Left renal cortex interstitium (tissue), 4 donors: ENCODE results near the gene KCP. TPM values are rescaled to one million over a fixed set of nuclear protein-coding genes. Genes with fewer than 3 reads are reported as not detected.

Experiments
- DNase-seq, 4 donors: peaks; one replicate each; pipeline ENCODE4 v3.0.0-alpha.2; 2013; ENCODE audit warnings: low read depth in 4 of 4, low spot score in 2 of 4, missing footprints in 1 of 4
- polyA plus RNA-seq, 4 donors: library from polyadenylated mRNA; unstranded; fragments of 120-200 nt; gene quantifications; one replicate each; pipeline ENCODE4 v1.2.1, GENCODE V29; 2013; ENCODE audit not compliant: insufficient read length in 4 of 4

KCP gene
- polyA plus RNA-seq, 4 donors, result 12.1 to 41.9 (median 23.8) TPM

DNA sequence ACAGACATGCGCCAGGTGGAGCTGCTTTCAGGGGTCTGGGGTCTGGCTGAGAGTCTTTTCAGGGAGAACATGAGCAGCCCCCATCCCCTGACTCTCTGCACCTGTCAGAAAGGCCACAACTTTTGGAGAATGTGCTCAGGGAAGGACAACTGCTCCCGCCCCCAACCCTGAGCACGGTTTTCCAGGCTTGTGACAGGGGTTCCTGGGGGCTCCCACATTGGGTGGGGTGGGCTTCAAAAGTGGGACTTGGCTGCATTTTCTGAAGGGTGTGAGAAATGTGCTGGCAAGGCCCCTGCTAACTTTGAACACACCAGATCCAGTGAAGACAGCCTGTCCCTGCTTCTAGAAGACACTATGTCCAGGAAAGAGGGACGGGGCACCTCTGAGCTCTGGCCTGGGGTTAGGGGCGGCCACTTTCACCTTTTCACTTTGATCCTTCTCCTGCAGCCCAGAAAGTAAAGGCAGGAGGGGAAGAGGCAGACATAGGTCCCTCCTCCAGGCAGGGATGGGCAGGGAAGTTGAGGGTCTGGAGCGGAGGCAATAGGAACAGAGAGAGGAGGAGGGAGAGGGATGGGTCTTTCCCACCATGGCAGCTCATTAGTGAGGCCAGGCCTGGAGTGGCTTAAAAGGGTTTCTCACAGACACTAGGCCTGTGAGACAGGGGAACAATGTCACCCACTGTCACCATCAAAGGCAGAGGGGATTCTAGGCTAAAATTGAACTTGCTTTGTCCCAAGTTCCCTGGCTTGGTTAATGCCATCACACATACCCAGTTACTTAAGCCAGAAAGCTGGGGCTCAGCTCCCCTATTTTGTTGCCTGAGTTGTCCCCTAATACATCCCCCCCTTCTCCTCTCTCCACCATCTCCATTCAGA, 1.5 kb downstream of the KCP start:
- no peak for DNase-seq

DNA sequence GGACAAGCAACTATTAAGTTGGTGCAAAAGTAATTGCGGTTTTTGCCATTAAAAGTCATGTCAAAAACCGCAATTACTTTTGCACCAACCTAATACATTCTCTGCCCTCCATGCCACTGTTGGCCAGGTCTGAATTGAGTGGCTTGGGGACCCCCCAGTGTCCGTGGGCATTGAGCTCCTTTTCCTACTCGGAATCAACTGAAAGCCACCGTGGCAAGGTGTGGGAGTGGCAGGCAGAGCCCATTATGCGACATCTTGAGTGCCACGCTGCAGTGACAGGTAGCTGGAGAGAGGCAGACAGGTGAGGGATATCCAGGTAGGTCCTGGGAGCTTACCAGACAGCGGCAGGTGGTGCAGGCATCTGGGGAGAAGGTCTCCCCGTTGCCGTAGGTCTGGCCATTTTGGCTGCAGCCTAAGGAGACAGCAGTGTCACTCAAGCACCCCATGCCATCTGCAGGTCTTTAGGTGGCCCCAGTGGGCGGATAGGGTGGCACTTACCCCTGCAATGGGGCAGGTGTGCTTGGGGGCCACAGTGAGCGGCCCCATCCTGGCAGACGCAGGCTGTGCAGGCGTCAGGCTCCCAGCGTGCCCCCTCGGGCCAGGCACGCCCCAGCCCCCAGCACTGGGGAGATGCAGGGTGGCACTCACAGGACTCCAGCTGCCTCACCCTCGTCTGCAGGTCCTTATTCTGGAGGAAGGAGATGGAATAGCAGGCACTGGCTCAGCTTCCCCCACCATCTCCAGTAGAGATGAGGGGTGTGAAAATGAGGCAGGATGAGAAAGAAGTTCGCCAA, 3.5 kb downstream of the KCP start:
- no peak for DNase-seq

DNA sequence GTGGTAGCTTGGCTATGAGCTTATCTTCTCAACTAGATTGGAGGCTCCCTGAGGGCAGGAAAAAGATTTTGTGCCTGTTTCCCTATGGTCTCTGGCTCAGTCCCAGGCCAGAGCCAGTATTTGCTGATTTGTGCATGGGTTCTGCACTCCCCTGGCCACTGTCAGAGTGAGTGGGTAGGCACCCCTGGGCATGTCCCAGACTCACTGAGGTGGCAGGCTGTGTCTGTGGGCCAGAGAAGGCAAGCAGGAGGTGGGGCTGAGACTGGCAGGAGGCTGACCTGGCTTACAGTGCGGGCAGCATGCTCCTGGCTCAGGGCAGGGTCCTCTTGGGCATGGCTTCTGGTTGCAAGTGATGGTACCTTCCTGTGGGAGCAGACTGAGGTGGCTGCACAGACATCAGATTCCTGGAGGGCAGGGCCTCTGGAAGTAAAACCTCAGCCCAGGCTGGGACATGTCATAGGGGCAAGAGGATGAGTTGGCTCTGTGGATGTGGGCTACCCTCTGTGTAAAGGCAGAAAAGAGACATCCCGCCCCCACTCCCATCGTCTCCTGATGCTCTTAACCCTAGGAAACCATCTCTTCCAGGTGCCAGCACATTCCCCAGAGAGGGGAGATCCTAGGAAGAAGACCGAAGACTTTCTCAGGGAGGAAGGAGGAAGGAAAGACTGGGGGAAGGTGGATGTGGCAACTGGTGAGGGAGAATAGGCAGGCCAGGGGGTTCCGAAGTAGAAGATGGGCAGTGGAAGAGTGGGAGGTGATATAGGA, 4.3 kb downstream of the KCP start:
- DNase-seq, result no peak

DNA sequence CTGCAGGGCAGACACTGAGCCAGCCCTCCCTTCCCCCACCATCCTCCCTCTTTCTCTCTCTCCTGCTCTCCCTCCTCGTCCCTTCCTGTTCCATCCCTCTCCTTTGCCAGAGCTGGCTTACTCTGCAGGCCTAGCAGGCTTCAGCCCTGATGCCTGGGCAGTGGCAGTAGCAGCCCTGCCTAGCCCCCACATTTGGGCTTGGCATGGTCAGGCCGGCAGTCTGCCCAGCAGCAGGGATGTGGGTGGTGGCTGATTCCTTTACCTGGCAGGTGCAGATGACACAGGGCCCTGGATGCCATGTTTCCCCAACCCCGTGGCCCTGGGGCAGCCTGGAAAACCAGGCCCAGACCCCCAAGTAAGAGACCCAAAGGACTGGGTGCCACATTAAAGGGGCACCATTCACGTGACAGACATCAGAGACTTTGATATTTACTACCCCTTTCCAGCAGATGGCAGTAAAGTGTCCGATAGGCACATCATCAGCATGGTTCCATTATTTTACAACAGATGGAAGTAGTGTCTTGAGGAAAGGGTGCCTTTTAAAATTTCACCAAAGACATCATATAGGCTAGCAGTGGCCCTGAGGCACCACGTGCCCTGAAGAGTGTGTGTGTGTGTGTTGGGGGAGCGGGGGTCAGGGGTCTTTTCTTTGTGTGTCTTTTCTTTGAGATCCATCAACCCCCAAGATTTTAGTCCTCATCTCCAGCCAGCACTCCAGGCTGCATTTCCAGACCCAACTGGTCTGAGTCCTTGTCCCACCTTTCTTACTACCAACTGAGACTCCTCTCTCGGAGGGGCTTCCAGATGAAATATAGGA, 5.9 kb downstream of the KCP start:
- no peak for DNase-seq

DNA sequence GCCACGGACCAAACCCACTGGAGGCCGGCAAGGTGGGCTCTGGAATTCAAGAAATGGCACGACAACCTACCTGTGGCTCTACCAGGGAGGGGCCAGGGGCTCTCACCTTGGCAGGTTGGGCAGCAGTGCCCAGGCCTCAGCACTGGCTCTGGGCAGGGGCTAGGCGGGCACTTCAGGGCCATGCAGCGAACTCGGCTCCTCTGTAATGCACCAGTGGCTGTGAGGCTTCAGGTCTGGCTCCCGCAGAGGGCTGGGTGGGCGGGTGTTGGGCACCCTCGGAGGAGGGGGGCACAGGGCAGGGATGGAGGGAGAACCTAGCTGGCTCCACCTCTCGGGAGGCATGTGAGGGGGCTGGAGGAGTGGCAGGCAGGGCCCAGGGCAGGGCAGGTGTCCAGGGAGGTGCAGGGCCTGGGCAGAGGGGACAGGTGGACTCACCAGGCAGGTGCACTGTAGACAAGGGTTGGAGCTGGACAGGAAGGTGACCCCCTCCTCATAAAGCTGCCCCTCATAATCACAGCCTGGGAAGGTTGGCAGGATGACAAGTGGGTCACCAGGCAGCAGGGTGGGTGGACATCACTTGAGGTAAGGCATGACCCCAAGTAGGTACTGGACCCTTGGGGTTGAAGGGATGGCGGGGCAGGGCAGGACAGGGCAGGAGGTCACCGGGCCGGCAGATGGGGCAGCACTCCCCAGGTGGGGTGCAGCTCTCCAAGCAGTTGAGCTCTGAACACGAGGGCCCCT, 6.7 kb downstream of the KCP start:
- no peak for DNase-seq

DNA sequence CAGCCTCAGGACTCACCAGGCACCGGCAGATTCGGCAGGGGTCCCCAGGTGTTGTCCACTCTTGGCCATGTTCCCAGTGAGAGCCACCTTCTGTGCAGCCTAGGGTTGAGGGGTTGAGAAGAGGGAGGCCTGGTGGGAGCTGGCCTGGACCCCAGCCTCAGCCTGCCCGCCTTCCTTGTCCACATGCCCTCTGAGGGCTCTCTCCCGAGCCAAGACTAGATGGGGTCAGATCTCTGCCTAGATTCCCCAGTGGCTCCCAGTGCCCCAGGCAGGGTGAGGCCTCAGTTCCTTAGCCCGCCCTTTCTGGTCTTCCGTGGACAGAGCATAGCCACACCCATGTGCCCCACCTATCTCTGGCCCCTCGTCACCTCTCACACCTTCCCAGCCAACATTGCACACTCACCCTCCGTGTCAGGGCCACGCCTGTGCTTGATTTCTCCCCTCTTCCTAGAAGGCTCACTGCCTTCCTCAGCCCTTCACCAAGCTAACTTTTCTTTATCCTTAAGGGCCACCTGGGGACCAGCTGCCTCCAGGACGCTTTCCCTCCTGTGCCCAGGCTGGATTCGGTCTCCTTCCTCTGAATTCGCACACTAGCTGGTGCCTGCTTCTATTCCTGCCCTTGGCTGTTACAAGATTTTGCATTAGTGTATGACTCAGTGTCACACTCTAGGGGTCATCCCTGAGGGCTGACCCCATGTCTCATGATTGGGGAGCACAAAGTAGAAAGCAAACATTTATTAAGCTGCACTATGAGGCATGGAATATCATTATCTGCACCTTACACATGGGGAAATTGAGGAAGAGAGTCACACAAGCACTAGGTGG, 7.5 kb downstream of the KCP start:
- no peak for DNase-seq

DNA sequence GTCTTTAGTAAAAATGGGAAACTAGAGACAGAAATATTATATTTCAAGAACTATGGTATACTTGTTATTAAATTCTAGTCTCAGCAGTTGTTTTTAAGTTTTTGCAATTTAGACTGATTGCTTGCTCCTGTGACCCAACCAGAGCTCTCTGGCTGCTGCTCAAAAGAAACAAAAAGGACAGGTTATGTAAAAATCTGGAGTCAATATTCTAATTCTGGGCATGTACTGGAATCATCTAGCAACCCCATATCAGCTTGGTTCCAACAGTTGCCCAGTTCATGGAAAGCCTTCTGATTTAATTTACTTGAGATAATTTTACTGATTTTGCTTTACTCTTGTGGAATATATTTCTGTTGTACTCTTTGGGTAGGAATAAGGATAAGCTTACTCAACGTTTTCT, 10.3 kb downstream of the KCP start:
- DNase-seq, result no peak

DNA sequence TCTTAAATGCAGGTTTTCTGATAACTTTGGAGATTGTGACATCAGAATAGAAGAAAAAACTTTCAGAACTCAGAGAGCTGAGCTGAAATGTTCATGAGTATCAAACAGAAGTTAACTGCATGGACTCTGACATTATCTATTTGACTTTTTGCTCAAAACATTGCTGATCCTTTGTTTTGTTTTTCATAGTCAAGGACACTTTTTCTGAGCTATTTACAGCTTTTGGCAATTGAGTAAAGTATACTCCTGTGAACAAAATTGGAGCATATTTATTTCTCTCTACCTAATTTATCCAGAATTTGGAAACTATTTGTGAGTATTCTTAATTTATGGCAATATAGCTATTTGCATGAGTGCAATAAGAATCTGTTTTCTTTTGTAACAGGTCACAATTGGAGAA, 11.1 kb downstream of the KCP start:
- no peak for DNase-seq

DNA sequence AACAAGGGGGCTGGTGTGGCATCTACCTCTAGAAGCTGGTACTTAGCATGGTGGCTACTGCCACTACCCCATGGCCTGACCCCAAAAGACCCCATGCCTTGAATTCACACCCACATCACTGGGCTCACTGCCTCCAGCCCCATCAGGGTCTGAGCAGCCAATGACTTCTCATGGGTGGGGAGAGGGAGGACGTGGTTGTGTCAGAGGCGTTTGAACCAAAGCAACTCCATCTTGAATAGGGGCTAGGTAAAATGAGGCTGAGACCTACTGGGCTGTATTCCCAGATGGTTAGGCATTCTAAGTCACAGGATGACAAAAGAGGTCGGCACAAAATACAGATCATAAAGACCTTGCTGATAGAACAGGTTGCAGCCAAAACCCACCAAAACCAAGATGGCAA, 15.2 kb downstream of the KCP start:
- DNase-seq, result no peak

DNA sequence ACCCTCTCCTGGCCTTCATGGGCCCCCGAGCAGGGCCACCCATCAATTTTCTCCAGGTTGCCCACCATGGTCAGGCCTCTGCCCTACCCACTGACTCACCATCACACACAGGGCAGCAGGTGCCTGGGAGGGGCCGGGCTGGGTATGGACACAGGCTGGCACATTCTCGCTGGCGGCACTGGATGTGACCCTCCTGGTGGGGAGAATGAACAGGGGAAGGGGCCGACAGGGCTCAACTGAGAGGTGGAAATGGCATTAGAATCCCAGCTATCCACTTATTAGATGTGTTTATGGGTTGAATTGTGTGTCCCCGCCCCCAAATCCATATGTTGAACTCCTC, 16.4 kb downstream of the KCP start:
- DNase-seq, result no peak

DNA sequence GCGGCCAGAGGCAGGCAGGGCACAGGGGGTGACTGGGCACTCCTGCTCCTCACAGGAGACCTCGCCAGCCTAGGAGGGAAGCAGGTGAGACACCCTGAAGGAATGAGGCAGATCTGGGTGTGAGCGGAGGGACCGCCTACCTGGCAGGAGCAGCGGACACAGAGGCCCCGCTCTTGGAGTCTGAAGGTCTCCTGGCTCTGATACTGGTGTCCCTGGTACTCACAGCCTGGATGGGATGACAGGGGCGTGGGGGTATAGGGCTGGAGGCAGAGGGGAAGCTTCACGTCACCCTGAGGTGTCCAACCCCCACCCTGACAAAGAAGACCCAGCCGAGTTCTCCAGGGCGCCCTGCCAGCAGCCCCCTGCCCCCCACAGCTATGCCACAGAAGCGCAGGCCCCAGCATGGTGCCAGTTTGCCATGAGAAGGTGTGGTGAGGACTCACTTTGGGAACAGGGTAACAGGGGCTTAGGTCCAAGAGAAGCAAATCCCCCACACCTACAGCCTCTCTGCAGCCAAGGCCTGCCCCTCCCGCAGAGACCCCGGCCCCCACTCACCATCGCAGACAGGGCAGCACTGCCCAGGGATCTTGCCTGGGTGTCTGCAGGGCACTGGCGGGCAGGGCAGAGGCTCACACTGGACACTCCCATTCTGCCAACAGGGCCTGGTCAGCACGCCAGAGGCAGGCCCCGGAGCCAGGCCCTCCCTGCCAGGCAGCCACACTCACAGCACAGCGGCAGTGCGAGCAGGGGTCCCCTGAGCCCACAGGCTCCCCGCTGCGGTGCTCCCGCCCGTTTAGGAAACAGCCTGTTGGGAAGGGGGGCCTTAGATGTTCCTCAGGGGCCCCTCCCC, 17.0 kb downstream of the KCP start:
- DNase-seq, result no peak

DNA sequence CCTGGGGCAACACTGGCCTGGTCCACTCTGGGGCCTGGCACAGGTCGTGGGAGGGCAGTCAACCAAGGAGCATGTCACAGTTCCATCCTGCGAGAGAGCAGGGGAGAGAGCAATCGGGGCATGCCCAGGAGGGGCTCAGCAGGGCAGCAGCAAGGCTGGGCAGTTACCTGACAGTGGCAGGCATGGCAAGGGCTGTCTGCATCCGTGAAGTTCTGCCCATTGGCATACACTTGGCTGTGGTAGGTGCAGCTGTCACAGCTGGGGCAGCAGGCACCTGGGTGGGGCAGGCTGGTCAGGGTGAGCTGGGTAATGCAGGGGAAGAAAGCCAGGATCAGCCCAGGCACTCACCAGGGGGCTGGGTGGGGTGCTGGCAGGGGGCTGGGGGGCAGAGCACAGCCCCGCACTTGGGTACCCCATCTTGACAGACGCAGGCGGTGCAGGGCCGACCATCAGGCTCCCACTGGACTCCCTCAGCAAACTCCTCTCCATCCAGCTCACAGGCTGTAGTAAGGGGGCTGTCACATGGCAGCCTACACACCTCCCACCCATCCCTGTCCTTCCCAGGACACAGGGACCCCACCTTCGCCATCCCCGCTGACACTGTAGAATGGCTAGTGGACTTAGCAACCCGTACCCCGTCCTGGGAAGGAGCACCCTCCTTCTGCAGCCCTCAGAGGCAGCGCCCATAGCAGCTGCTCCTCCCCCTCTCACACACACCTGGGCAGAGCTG, 17.8 kb downstream of the KCP start:
- DNase-seq, result no peak

DNA sequence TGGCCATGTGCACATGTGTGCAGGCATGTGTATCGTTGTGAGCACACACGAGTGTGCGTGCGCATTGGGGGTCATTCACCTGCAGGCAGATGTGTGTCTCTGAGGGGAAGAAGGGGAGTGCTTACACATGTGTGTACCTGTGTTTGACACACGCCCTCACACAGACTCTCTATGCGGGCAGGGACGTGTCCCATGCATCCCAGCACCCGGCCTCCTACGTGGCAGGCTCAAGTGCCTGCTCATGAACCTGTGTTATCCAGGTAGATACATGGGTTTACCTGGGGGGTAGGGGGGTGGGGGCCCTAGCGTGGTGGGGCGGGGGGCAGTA, 18.6 kb downstream of the KCP start:
- DNase-seq, result no peak

DNA sequence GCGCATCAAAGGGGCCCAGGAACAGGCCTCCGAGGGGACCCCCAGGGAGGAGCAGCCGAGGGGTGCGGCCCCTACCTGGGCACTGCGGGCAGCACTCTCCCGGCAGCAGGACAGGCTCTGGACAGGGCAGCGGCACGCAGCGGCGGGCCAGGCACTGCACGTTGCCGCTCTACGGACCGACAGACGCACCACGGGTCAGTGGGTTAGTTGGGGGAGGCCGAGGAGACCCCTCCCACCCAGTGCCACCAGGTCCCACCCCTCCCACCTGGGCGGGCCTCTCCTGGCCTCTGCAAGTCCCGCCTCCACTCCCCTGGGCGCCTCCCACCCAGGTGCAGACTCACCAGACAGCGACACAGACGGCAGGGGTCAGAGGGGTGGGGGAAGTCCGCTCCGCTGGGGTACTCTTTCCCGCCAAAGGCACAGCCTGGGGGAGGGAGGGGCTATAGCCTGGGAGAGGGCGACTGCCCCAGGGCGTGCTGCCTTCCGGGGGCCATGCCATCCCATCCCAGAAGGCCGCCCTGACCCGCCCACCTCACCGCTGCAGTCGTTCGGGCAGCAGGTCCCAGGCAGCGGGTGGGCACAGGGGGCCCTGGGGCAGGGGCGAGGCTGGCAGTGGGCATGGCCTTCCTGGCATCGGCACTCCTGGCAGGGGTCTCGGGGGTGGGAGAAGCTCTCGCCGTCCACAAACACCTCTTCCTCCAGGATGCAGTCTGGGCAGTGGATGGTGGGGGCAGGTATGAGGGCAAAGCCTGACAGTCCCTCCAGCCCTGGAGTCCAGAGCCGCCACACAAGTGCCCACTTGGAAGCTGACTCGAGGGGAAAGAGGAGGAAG, 19.2 kb downstream of the KCP start:
- DNase-seq, result no peak

DNA sequence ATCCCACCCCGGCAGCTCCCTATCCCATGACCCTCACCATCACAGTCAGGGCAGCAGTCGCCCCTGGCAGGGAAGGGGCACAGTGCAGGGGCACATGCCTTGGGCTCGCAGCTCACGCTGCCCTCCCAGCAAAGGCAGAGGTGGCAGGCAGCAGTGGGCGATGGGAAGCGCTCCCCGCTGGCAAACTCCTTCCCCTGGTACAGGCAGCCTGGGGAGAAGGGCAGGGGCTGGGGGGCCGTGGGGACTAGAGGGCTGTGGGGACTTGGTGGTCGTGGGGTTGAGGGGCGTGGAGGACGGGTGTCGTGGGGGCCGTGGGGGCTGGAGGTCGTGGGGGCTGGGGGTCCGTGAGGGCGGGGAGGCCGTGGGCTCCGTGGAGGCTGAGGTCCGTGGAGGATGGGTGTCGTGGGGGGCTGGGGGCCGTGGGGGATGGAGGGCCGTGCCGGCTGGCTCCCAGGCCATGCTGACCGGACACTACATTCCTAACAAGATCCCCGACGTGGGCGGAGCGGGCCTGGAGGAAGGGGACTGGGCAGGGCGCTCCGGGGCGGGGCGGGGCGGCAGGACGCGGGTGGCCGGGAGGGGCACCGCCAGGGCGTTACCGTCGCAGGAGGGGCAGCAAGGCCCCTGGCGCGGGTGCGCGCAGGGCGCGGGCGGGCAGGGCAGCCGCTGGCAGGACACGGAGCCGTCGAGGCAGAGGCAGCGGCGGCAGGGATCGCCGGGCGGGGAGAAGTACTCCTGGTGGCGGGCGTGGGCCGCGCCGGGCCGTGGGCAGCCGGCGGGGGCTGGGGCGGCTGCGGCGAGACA, 20.0 kb downstream of the KCP start:
- DNase-seq, result no peak

DNA sequence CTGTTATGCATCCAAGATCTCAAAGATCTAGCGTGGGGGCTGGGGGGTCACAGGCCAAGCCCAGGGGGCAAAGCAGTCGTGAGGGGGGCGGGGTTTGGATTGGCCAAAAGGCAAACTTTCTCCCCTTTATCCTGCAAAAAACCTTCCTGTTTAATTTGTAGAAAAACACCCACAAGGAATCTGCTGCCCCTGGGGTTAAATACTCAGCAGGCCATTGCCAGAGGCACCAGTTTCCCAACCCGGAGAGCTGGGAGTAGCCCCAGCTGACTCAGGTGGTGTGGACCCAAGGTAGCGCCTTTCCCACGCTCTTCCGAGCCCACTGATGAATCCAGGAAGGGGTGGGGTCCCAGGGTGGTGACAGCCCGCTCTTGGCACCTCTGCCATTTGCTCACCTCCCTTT, 21.4 kb downstream of the KCP start:
- no peak for DNase-seq
